Measurements from ENCODE around the gene NALCN.

GRCh38 chr13:101209206-101209893 lies 207.0 kb downstream of the NALCN start:
- no peak for TF ChIP-seq CTCF (IDR thresholded peaks at IDR 0.05)
- no peak for TF ChIP-seq POLR2A (IDR thresholded peaks at IDR 0.05)

Data from body of pancreas (tissue), 4 donors.